NCI-H128 (cell line): ENCODE results near the gene AVL9.
"Not testable (repeated sequence)": the region's sequence is repeated elsewhere in the genome, so short reads cannot be mapped to it uniquely, and the experiment has no call there.

ENCODE experiments used
- DNase-seq: peaks from one replicate; lab custom pipeline; 2025; ENCODE audit not compliant: unreplicated experiment; lab: John Stamatoyannopoulos, UW

The AVL9 gene

DNA sequence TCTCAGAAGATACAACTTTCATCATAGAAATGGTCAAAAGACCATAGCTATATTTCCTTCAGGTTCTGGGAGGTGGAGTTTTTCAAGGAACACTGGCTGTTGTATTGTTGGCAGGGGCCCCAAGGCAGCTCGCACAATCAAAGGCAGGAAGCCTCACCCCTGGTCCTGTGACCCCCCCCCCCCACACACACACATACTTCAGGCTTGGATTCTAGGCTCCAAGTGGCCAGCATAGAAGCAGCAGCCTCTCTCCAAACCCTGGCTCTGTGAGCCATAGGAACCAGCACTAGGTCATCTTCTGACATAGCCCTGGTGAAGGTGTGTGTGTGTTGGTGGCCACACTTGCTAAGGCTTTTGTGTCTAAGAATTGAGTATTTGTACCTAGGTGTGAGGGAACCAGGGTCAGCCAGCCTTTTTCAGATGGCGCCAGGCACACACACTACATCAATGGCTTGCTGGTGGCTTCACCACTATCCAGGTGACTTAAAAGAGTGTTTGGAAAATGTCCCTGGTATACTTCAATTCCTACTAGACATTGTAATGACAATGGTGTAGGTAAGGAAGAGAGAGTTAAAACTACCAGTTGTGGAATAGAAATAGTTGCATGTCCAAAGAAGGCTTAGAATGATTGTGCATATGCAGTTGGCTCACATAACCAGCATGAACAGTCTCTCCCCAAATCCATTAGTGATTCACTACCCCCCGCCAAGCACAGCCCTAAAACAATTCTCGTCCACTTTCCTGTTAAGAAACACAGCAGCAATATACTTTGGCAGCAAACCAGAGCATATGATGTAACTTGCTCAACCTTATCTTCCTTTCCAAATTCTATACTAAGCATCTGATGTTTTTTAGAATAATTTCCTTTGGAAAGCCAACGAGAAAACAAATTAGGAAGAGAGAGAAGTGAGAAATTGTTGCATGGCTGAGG is 91.3 kb downstream of the AVL9 start:
- no peak for DNase-seq

DNA sequence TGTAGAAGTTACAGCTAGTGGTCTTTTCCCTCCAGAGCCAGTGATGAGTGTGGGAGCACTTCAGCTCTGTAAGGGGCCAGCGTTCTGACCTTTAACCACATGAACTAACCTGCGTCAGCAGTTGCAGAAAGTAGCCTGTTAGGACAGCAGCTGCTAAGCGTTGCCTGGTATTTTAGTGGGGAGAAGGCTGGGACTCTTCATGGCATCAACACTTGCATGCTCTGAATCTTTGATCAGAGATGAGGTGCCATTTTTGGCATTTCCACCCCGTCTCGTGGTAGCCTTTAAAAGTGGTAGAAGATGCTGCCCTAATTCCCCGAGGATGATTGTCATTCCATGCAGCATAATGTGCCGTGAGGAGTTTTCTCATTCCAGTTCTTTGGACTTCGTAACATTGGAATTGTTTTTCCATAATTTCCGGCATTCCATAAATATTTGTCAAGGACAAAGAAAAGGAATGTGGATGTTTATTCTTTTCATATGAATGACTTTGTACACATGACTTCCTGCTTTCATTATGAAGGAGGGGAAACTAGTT is 92.2 kb downstream of the AVL9 start:
- DNase-seq, result no peak

DNA sequence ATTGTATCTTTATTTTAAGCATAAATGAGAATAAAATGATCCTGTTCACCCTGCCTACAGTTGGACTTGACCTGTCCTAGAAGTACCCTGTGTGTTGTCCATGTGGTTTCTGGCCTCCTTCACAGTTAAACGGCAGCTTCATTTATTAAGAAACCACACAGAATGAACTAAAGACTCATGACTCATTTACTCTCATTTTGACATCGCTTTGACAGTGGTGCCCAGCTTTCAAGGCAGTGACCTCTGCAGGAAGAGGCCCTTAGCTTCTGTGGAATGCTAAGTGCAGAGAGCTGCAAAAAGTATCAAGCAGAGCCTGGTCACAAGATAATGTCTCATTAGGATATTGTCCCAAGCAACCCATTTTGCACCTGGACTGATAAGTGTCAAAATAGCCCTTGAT is 93.4 kb downstream of the AVL9 start:
- DNase-seq, result no peak

DNA sequence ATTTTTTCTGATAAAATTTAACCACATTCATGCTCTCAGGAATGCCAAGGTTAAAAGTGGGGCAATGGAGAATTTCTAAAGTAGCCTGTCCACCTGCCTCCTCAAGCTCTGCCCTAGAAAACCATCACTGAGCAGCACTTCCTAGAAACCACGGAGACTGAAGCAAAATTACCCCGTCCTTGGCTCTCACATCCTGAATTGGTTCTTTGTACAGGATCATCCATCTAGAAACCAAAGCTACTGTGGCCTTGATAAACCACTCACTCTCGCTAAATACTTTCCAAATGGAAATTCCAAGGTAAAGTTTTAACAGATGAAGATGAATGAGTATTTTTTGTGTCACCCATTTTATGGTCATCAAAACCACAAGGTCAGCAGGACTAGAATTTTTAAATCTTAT is 96.6 kb downstream of the AVL9 start:
- DNase-seq, result no peak

DNA sequence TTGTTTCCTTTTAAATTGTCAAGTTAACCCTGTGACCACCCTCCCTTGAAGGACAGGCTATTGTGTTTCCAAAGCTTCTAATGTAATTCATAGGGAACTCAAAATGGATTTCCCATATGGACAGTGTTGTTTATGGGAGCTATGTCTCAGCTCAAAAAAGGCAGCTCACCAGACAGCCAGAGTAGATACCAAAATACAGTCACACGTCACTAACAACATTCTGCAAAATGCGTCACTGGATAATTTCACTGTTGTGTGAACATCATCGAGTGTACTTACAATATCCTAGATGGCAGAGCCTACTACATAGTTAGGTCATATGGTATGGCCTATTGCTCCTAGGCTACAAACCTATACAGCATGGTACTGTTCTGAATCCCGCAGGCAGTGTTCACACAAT is 97.4 kb downstream of the AVL9 start:
- no peak for DNase-seq

DNA sequence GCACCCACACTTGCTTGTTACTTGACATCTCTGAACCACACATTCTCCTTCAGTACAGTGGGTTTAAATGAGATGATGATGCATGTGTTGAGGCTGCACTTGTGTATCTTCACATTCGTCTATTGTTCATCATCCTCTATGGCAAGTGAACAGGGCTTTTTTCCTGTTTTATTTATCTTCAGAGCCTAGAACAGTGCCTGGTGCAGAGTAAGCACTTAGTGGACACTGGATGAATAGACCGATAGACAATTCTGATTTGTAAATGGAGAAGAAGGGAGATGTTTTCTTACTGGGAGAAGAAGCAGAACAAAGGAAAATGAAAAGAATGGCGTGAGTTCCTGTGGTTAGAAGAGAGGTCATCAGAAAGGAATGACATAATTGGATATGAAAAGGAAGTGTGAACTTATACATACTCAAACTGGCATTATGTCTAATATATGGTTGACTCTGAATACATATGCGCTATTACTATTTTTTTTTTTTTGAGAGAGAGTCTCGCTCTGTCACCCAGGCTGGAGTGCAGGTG is 99.7 kb downstream of the AVL9 start:
- no peak for DNase-seq

DNA sequence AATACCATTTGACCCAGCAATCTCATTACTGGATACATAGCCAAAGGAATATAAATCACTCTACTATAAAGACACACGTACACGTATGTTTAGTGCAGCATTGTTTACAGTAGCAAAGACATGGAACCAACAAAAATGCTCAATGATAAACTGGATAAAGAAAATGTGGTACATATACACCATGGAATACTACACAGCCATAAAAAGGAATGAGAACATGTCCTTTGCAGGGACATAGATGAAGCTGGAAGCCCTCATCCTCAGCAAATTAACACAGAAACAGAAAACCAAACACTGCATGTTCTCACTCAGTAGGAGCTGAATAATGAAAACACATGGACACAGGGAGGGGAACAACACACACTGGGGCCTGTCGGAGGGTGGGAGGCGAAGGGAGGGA is 105.9 kb downstream of the AVL9 start:
- not testable (repeated sequence) for DNase-seq

DNA sequence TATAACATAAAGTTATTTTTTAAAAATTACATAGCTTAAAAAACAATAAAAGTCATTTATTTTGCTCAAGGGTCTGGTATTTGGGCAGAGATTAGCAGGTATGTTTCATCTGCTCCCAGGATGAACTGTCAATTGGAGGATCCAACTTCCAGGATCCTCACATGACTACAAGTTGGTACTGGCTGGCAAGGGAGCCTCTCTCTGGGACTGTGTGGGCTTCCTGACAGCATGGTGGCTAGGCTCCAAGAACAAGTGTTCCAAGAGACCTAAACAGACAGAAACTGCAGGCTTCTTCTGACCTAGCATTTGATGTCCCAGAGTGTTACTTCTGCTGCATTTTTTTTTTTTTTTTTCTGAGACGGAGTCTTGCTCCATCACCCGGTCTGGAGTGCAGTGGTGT is 107.2 kb downstream of the AVL9 start:
- DNase-seq, result no peak

DNA sequence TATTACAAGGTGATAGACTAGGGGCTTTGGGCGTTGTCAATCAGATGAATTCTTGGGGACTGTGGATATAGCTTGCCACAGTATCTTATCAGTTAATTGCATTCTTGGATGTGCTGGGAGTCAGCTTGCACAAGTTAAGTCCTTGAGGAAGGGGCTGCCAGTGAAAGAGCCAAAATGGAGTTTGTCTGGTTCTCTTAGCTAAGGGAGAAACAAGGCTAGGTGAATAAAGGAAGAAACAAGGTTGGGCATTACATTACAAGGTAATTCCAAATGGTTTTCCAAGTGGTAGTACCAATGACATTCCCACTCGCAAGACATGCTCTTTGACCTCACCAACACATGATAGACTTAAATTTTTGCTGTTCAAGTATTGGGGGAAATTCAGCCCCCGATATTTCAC is 108.2 kb downstream of the AVL9 start:
- DNase-seq, result not testable (repeated sequence)

DNA sequence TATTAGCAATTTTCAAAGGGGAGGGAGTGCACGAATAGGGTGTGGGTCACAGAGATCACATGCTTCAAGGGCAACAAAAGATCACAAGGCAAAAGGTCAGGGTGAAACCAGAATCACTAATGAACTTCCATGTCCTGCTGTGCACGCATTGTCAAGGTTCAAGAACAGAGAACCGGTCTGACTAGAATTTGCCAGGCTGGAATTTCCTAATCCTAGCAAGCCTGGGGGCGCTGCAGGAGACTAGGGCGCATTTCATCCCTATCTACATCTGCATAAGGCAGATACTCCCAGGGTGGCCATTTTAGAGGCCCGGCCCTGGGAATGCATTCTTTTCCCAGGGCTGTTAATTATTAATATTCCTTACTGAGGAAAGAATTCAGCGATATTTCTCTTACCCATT is 108.8 kb downstream of the AVL9 start:
- DNase-seq, result not testable (repeated sequence)

DNA sequence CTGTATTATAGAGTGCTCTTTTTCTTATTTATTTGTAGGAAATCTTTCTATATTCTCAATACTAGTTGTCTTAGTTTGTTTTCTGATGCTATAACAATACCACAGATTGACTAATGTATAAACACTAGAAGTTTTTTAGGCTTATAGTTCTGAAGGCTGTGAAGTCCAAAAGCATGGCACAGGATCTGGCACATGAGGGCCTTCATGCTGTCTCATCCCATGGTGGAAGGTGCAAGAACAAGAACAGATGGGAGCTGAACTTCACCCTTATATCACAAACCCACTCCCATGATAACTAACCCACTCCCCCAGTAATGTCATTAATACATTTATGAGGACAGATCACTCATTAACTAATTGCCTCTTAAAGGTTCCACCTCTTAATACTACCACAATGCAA is 109.7 kb downstream of the AVL9 start:
- DNase-seq, result no peak

DNA sequence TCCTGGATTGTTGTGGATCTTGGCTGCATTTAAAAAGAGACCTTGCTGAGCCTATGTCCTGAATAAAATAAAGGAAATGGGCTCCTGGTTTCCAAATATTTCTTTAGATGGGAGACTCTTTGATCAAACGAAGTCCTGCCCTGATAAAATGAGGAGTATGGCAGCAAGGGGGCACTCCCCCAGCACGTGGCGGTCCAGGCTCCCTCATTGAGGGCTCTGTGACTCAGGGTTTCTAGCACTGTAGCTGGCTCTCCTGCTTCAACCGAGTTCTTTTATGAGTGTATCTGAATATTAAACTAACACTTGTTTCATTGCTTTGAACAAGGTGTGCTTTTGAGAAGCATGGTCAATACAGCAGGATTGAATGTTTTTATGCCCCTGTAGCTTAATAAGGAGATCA is 114.2 kb downstream of the AVL9 start:
- no peak for DNase-seq

DNA sequence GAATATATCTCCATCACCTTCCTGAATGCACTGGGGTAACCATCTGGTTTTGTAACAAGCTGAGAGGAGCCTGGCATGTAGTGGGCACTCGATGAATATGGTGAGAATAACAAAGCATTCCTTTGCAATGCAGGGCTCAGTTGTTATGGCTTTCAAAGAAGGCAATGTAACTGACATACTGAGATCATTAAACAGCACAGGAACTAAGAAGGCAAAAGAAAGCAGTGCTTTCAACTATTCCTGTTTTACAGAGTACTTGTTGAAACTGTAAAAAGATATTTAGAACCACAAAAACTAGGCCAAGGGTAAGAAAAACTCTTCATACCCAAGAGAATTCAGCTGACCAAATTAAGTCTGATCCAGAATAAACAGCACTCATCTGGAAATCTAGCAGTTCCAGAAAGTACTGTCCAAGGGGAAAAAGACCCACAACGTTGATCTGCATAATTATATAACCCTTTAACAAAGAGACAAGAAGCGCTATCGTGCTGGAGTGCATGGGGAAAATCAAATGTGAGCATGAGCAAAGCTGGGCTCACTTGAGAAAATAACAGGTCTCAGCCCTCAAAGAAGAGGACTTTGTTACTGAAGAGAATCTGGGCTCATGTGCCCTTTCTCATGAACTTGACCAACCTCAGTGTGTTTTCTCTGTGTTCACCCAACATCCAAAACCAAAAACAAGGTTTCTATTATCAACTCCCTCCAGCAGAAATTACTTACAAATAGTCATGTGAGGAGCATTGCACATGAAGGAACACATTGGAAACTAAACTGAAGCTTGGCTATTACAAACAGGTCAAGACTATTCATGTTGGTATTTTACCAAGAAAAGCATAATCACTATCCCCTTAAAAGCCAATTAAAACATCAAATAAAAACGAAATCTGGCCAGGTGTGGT is 116.2 kb downstream of the AVL9 start:
- DNase-seq, result no peak

DNA sequence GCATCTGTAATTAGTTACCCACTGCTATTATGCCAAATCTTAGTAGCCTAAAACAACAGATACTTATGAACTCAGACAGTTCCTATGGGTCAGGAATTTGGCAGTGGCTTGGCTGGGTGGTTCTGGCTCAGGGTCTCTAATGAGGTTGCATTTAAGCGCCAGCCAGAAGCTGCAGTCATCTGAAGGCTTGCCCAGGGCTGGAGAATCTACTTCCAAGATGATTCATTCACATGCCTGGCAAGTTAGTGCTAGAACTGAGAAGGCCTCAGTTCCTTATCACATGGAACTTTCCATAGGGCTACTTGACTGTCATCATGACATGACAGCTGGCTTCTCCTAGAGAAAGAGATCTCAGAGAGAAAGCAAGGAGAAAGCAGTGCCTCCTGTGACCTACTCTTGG is 121.3 kb downstream of the AVL9 start:
- DNase-seq, result no peak

DNA sequence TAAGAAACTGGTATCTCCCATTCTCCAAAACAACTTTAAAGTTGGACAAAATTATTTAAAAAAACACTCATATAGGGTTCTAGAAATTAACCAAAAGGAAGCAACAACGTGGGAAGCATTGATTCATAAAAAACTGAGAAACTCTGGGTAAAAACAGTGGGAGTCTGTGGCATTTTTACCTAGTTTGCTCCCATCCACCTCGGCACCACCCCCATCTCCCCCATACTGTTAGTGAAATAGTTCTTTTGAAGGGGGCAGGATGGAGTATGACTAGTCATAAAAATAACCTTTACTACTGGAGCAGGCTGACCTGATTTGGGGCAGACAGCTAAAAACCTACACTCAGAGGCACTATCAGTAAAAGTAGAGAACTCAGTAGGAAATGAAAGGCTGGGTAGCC is 123.2 kb downstream of the AVL9 start:
- no peak for DNase-seq

DNA sequence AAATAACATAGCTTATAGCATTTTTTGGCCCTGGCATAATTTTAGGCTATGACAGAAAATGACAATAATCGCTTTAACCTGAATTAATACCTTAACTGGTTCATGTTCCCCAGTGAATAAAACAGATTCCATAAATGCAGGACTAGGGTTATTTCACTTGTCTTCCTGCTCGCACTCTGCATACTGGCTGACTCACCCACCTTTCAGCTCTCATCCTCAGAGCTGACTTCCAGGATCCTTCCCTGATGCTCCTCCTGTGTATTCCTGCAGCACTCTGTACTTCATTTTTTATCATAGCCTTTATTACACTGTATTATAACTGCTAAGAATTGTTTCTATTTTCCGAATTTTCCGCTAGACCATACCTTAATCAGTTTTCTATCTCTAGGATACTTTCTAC is 123.7 kb downstream of the AVL9 start:
- no peak for DNase-seq

DNA sequence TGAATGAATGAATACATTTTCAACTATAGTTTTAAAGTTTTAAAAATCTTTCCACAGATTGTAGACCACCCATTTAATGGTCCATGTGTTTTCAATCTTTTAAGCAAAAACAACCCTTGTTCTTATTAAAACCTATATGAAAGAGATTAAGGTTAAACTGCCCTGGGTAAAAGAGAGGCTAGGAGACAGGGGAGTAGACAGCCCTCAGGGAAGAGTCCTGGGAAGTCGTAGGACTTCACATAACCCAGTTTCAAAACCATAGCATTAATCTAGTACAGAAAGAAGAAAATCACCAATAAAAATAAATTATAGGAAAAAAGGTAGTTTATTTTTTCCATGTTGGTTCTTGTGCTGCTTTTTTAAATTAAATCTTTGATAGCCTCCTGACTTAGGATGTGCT is 124.1 kb downstream of the AVL9 start:
- DNase-seq, result not testable (repeated sequence)

DNA sequence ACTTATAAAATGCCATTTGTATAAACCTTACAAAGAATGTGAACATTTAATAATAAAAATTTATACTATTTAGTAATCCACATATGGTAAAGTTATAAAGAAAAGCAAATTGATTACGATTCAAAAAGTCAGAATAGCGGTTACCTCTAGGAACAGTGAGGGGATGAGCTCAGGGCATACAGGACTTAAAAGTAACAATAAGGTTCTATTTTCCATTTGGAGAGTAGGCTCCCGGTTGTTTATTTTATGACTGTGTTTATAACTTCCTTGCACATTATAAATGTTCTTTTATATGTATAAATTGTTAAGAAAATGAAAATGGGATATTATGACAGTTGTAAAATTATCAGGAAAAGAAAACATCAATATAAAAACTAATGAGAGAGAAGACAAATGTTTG is 135.7 kb downstream of the AVL9 start:
- DNase-seq, result no peak

DNA sequence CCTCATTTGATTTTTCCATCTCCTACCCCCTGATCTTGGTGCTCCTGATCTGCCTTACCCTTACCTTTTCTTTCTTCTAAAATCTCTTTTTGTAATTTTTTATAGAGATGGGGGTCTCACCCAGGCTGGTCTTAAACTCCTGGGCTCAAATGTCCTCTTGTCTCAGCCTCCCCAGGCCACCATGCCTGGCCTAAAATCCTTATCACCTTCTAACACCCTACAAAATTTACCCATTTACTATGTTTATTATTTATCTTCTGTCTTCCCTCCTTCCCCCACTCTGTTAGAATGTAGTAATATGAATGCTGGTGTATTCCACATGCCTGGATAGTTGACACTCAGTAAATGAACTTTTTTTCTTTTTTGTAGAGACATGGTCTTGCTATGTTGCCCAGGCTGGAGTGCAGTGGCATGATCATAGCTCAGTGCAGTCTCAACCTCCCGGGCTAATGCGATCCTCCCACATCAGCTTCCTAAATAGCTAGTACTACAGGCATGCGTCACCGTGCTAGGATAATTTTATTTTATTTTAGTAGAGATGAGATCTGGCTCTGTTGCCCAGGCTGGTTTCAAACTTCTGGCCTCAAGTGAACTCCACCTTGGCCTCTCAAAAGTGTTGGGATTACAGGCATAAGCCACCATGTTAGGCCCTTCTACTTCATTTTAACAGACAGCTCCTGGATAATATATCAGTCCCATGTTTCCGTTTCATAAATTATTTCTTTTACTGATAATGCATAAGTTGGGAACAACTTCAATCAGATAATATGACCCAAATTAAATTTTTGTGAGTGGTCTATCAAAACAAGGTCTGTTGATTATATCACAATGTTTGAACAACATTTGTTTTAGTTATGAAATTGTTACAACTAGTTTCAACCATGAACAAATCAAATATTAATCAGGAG is 136.6 kb downstream of the AVL9 start:
- not testable (repeated sequence) for DNase-seq

DNA sequence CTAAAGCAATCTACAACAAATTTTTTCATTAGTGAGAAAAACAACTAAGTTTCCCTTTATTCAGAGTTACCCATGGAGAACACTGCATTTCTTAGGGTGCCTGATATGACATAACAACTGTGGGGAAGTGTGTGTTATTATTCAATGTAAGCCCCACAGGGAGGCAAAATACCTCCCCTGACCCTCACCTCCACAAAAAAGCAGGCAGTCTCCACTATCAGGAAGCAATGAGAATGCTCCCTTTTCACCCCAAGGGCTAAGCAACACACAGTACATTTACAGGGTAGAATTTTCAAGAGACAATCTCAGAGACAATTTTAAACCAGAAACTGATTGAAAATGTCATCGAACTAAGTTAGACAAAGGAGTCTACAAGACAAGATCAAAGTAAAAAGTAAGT is 138.2 kb downstream of the AVL9 start:
- DNase-seq, result not testable (repeated sequence)
